Uterus (tissue), 2 donors: ENCODE results near the gene CARMIL3.

Experiments
- CTCF ChIP-seq, 4 experiments: fragments of 200-600 bp in 2 of 4; fragments of 450-650 bp in 2 of 4; sonication (generic) in 2 of 4; IDR thresholded peaks; one replicate each; pipeline ENCODE4 v1.5.1; 2016 to 2019; ENCODE audit warnings: antibody characterized with exemption in 4 of 4, mild to moderate bottlenecking in 2 of 4, moderate library complexity in 1 of 4
- POLR2A ChIP-seq, 2 donors: fragments of 450-650 bp; IDR thresholded peaks; one replicate each; pipeline ENCODE4 v1.6.1; 2016; ENCODE audit warnings: antibody characterized with exemption in 2 of 2, mild to moderate bottlenecking in 1 of 2, moderate library complexity in 1 of 2

DNA sequence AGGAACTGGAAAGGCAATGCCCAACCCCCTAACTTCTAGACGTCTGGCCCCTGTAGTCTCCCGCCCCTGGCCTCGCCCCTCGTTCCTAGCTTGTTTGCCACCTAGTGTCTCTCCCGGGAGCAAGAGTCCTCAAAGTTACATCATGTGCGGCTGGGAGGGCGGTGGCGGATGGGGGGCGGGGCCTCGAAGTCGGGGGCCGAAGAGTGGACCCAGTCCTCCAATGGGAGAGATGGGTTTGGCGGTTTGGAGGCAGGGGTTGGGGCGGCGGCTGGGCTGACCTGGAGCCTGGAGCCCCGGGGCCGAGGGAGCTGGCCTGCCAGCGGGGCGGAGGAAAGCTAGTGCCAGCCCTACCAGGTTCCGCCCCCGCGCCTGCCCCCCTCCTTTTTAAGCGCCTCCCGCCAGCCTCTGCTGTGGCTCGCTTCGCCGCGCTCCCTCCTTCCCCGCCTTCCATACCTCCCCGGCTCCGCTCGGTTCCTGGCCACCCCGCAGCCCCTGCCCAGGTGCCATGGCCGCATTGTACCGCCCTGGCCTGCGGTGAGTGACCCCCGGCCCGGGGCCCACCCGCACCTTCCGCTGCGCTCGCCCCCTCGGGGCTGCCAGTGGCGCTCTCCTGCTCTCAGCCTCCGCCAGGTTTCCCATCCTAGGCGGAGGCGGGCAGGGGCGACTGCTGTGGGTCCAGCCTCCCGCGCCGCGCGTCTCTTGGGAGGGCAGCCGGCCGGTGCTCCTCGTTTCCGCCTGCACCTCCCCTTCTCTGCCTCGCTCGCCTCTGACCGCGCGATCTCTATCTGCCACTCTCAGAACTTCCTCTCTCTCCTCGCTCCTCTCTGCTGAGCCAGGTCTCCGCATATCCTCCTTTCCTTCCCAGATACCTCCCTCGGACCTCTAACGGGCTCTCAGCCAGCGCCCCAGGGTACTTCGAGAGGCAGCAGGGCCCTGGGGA, 42.4 kb downstream of the CARMIL3 start, which contains the start of gene PCK2:
- TF ChIP-seq POLR2A (IDR thresholded peaks at IDR 0.05) (peak in 1 of 2 donors; percentile 61), CTCF (IDR thresholded peaks at IDR 0.05) (peak in 1 of 4 experiments; percentile 17)
